H9 (cell line): ENCODE data around the gene MRPL1. TPM values are rescaled to one million over a fixed set of nuclear protein-coding genes. Genes with fewer than 3 reads are reported as not detected.

Source experiments
- DNase-seq: peaks from one replicate; pipeline ENCODE4 v3.0.0-alpha.2; 2017
- H2AFZ ChIP-seq: one replicate; pipeline ENCODE4 v1.6.1; 2013; ENCODE audit warnings: mild to moderate bottlenecking, low read length, control low read depth, moderate library complexity
- H2AK5ac ChIP-seq: 2 replicates; pipeline ENCODE4 v1.6.1; 2013; ENCODE audit warnings: low read length, control low read depth, mixed read lengths; ENCODE audit not compliant: insufficient read length
- H2BK120ac ChIP-seq: one replicate; pipeline ENCODE4 v1.6.1; 2013; ENCODE audit warnings: low read depth, mild to moderate bottlenecking, low read length, control low read depth, inconsistent platforms; ENCODE audit not compliant: poor library complexity, severe bottlenecking
- H2BK12ac ChIP-seq: 2 replicates; pipeline ENCODE4 v1.6.1; 2013; ENCODE audit warnings: low read length, control low read depth, mixed read lengths, low read depth; ENCODE audit not compliant: insufficient read length
- H2BK15ac ChIP-seq: 2 replicates; pipeline ENCODE4 v1.6.1; 2013; ENCODE audit warnings: low read depth, low read length, control low read depth
- H2BK20ac ChIP-seq: one replicate; pipeline ENCODE4 v1.6.1; 2013; ENCODE audit warnings: low read depth, mild to moderate bottlenecking, low read length, control low read depth, inconsistent platforms; ENCODE audit not compliant: poor library complexity, severe bottlenecking
- H2BK5ac ChIP-seq: 2 replicates; pipeline ENCODE4 v1.6.1; 2013; ENCODE audit warnings: low read length, control low read depth, mixed read lengths; ENCODE audit not compliant: insufficient read length
- H3K14ac ChIP-seq: 2 replicates; pipeline ENCODE4 v1.6.1; 2013; ENCODE audit warnings: low read length, control low read depth; ENCODE audit not compliant: insufficient read depth
- H3K18ac ChIP-seq: 2 replicates; pipeline ENCODE4 v1.6.1; 2013; ENCODE audit warnings: low read depth, mild to moderate bottlenecking, mixed read lengths, low read length, control low read depth; ENCODE audit not compliant: insufficient read length
- H3K23ac ChIP-seq: 2 replicates; pipeline ENCODE4 v1.6.1; 2013; ENCODE audit warnings: low read length, control low read depth, mixed read lengths, low read depth; ENCODE audit not compliant: insufficient read length
- H3K23me2 ChIP-seq: 2 replicates; pipeline ENCODE4 v1.6.1; 2013; ENCODE audit warnings: low read depth, mild to moderate bottlenecking, mixed read lengths, low read length, control low read depth; ENCODE audit not compliant: insufficient read length, poor library complexity, severe bottlenecking
- H3K27ac ChIP-seq: 2 replicates; pipeline ENCODE4 v1.5.1; 2013; ENCODE audit warnings: low read length, control low read depth, mixed read lengths, low read depth; ENCODE audit not compliant: insufficient read length
- H3K27me3 ChIP-seq: 2 replicates; pipeline ENCODE4 v1.6.1; 2013; ENCODE audit warnings: low read length, control low read depth, inconsistent platforms; ENCODE audit not compliant: insufficient read depth
- H3K4ac ChIP-seq: 2 replicates; pipeline ENCODE4 v1.6.1; 2013; ENCODE audit warnings: low read depth, mild to moderate bottlenecking, control low read depth, inconsistent platforms, low read length, moderate library complexity
- H3K4me1 ChIP-seq: 2 replicates; pipeline ENCODE4 v1.6.1; 2013; ENCODE audit warnings: low read length, control low read depth, inconsistent platforms; ENCODE audit not compliant: insufficient read depth
- H3K4me2 ChIP-seq: 2 replicates; pipeline ENCODE4 v1.6.1; 2013; ENCODE audit warnings: low read length, control low read depth, mixed read lengths; ENCODE audit not compliant: insufficient read length, insufficient read depth
- H3K56ac ChIP-seq: 2 replicates; pipeline ENCODE4 v1.6.1; 2013; ENCODE audit warnings: low read depth, mild to moderate bottlenecking, mixed read lengths, low read length, control low read depth; ENCODE audit not compliant: insufficient read length
- H3K79me1 ChIP-seq: 2 replicates; pipeline ENCODE4 v1.6.1; 2013; ENCODE audit warnings: low read depth, mild to moderate bottlenecking, moderate library complexity, low read length, control low read depth, inconsistent platforms; ENCODE audit not compliant: insufficient read depth, poor library complexity, severe bottlenecking
- H3K79me2 ChIP-seq: 2 replicates; pipeline ENCODE4 v1.6.1; 2013; ENCODE audit warnings: low read length, control low read depth, inconsistent platforms; ENCODE audit not compliant: insufficient read depth
- H3K9ac ChIP-seq: 2 replicates; pipeline ENCODE4 v1.6.1; 2013; ENCODE audit warnings: low read length, control low read depth, mixed read lengths; ENCODE audit not compliant: insufficient read length; ENCODE audit errors: extremely low read depth
- H3K9me3 ChIP-seq: one replicate; pipeline ENCODE4 v1.6.1; 2013; ENCODE audit warnings: low read depth, low read length, inconsistent platforms; ENCODE audit not compliant: control insufficient read depth
- H3T11ph ChIP-seq: one replicate; pipeline ENCODE4 v1.6.1; 2013; ENCODE audit warnings: mild to moderate bottlenecking, low read length, control low read depth, inconsistent platforms
- H4K20me1 ChIP-seq: one replicate; pipeline ENCODE4 v1.6.1; 2013; ENCODE audit not compliant: control insufficient read depth, insufficient read length, insufficient read depth
- H4K5ac ChIP-seq: 2 replicates; pipeline ENCODE4 v1.6.1; 2013; ENCODE audit warnings: low read depth, mild to moderate bottlenecking, mixed read lengths, low read length, control low read depth; ENCODE audit not compliant: insufficient read length
- H4K8ac ChIP-seq: replicated peaks from 2 replicates; pipeline ENCODE4 v1.6.1; 2013; ENCODE audit warnings: low read length, control low read depth, mixed read lengths, low read depth; ENCODE audit not compliant: insufficient read length
- H4K91ac ChIP-seq: 2 replicates; pipeline ENCODE4 v1.6.1; 2013; ENCODE audit warnings: low read depth, mild to moderate bottlenecking, moderate library complexity, mixed read lengths, low read length, control low read depth; ENCODE audit not compliant: insufficient read length
- H3K27ac Mint-ChIP-seq, 3 experiments: 2 replicates in 2 of 3; 3 replicates in 1 of 3; pipeline ENCODE4 v1.8.0; 2020 to 2021; ENCODE audit warnings: mixed read lengths in 3 of 3, mild to moderate bottlenecking in 1 of 3, moderate library complexity in 1 of 3
- H3K27me3 Mint-ChIP-seq: 2 replicates; pipeline ENCODE4 v1.8.0; 2021; ENCODE audit warnings: low read depth, mild to moderate bottlenecking, moderate library complexity, mixed read lengths
- H3K36me3 Mint-ChIP-seq, 3 experiments: 2 replicates in 2 of 3; 3 replicates in 1 of 3; pipeline ENCODE4 v1.8.0; 2020 to 2021; ENCODE audit warnings: low read depth in 3 of 3, mixed read lengths in 3 of 3; ENCODE audit not compliant: insufficient read depth in 1 of 3
- H3K4me1 Mint-ChIP-seq, 2 experiments: 2 replicates each; pipeline ENCODE4 v1.8.0; 2020; ENCODE audit warnings: mixed read lengths in 2 of 2
- H3K4me3 Mint-ChIP-seq, 2 experiments: 2 replicates in 1 of 2; 3 replicates in 1 of 2; pipeline ENCODE4 v1.8.0; 2020 to 2021; ENCODE audit warnings: mild to moderate bottlenecking in 2 of 2, mixed read lengths in 2 of 2, moderate library complexity in 1 of 2
- H3K9me3 Mint-ChIP-seq, 2 experiments: 2 replicates in 1 of 2; 3 replicates in 1 of 2; pipeline ENCODE4 v1.8.0; 2020; ENCODE audit warnings: mild to moderate bottlenecking in 2 of 2, mixed read lengths in 2 of 2, moderate library complexity in 1 of 2
- CTCF ChIP-seq: fragments of 200-600 bp; sonication (generic); conservative IDR thresholded peaks from 3 replicates; pipeline ENCODE4 v1.8.0; 2021; ENCODE audit warnings: antibody characterized with exemption, mild to moderate bottlenecking
- WGBS: extraction: QIAGEN DNeasy Blood & Tissue Kit; methylation state at CpG from one replicate; pipeline ENCODE4 v1.1.7; 2013; ENCODE audit warnings: missing lambda C conversion rate, low lambda C conversion rate, mixed read lengths; ENCODE audit not compliant: insufficient read length; ENCODE audit errors: extremely low coverage; 5-methylcytosine and 5-hydroxymethylcytosine counted together
- long read RNA-seq: library from polyadenylated mRNA; unstranded; transcript quantifications from one replicate; pipeline ENCODE4 v2.0.0, GENCODE V29; 2020
- total RNA-seq: library from RNA; stranded (reverse); gene quantifications from 2 replicates; pipeline ENCODE4 v1.2.1, GENCODE V29; 2021

The MRPL1 gene
- total RNA-seq = 39.0 and 46.2 TPM in 2 replicates
- long read RNA-seq, transcript MRPL1-201 (9 exons, 1,490 nt) = major isoform, 71 of 81 reads
- long read RNA-seq, partial matches to known transcripts = 5 of 81 reads
- long read RNA-seq, other reads (novel, unspliced or antisense) = 5 of 81 reads

GRCh38 chr4:77862478-77863216 lies at the start of gene MRPL1:
Gene MRPL1 (plus strand): TSS chr4:77862830. CDS start chr4:77862849, 19 bp downstream.
- Mint-ChIP-seq H3K4me1 (peaks cover 11 to 21% of the 10 kb centered on the region in 2 experiments), H3K36me3 (peaks cover 6 to 20% (median 13%) of the 10 kb centered on the region in 3 experiments; a peak in 6 of 7 replicates), H3K27me3 (no peaks in the 10 kb centered on the region; the same call in 1 of the 2 replicates), H3K4me3 (peak within 1 kb of the TSS; percentile 94 to 96), H3K27ac (peak within 1 kb of the TSS; percentile 99 to 100 (median 100)), H3K9me3 (peaks cover 0 to 2% of the 10 kb centered on the region in 2 experiments; a peak in 1 of 5 replicates)
- TF ChIP-seq CTCF = peak; percentile 18; the same call in 1 of the 3 replicates
- peak within 1 kb of the TSS; percentile 39 for H3T11ph ChIP-seq
- no peak within 1 kb of the TSS for H2AK5ac ChIP-seq
- H2BK15ac ChIP-seq = no peak within 1 kb of the TSS
- H3K23me2 ChIP-seq = peaks cover 7% of the 10 kb centered on the region
- peak within 1 kb of the TSS; percentile 74 for H2BK12ac ChIP-seq
- peak; percentile 82 for DNase-seq
- H4K20me1 ChIP-seq = no peaks in the 10 kb centered on the region
- H3K14ac ChIP-seq = peak within 1 kb of the TSS; percentile 96
- H3K18ac ChIP-seq = peak within 1 kb of the TSS; percentile 91
- H2AFZ ChIP-seq = peak within 1 kb of the TSS; percentile 97
- peak within 1 kb of the TSS; percentile 90 for H2BK120ac ChIP-seq
- H3K79me1 ChIP-seq = peaks cover 5% of the 10 kb centered on the region
- no peak within 1 kb of the TSS for H3K23ac ChIP-seq
- peak within 1 kb of the TSS; percentile 72 for H3K4me2 ChIP-seq
- no peak within 1 kb of the TSS for H4K91ac ChIP-seq
- no peaks in the 10 kb centered on the region for H3K27me3 ChIP-seq
- peak within 1 kb of the TSS; percentile 94 for H3K9ac ChIP-seq
- H3K27ac ChIP-seq = peak within 1 kb of the TSS; percentile 96
- H2BK20ac ChIP-seq = no peak within 1 kb of the TSS
- peak within 1 kb of the TSS; percentile 14 for H4K8ac ChIP-seq
- H3K79me2 ChIP-seq = no peaks in the 10 kb centered on the region; the same call in 1 of the 2 replicates
- H4K5ac ChIP-seq = peak within 1 kb of the TSS; percentile 88
- H3K56ac ChIP-seq = peak within 1 kb of the TSS; percentile 67
- WGBS = no CpG with 5 or more reads among the region's 33 CpGs
- peak within 1 kb of the TSS; percentile 59 for H2BK5ac ChIP-seq
- H3K9me3 ChIP-seq = no peaks in the 10 kb centered on the region
- peaks cover 2% of the 10 kb centered on the region; the same call in 1 of the 2 replicates for H3K4me1 ChIP-seq
- no peak within 1 kb of the TSS; the same call in 1 of the 2 replicates for H3K4ac ChIP-seq
